Activated CD4-positive, alpha-beta T cell treated with anti-CD3 and anti-CD28 coated beads for 36 hours (primary cell): ENCODE data around the gene ANGPTL7. TPM values are rescaled to one million over a fixed set of nuclear protein-coding genes. Genes with fewer than 3 reads are reported as not detected.
A peak's percentile ranks its signal among the peaks of the same experiment; 100 is the strongest.

Experiments used
- ATAC-seq: fragments of 200-7000 bp; cut with Tn5 transposase; one replicate; pipeline ENCODE4 v1.10.0; 2021; ENCODE audit warnings: mild to moderate bottlenecking, moderate library complexity
- CTCF ChIA-PET: fragments of 350-600 bp; sonication (Branson Sonifier 250); formaldehyde crosslinking; loops from one replicate; lab custom pipeline; 2021; ENCODE audit warnings: antibody characterized with exemption; lab: Charles Lee
- POLR2A ChIA-PET: fragments of 350-600 bp; sonication (Branson Sonifier 250); formaldehyde crosslinking; loops from one replicate; lab custom pipeline; 2021; ENCODE audit warnings: antibody characterized with exemption, inconsistent platforms; lab: Charles Lee
- DNase-seq: peaks from one replicate; pipeline ENCODE4 v3.0.0-alpha.2; 2020
- H3K27ac Mint-ChIP-seq: one replicate; pipeline ENCODE4 v1.8.0; 2021; ENCODE audit warnings: mixed read lengths
- H3K27me3 Mint-ChIP-seq: one replicate; pipeline ENCODE4 v1.8.0; 2021; ENCODE audit warnings: mixed read lengths
- H3K36me3 Mint-ChIP-seq: one replicate; pipeline ENCODE4 v1.8.0; 2021; ENCODE audit warnings: low read depth, mixed read lengths
- H3K4me1 Mint-ChIP-seq: one replicate; pipeline ENCODE4 v1.8.0; 2021; ENCODE audit warnings: mixed read lengths
- H3K4me3 Mint-ChIP-seq: one replicate; pipeline ENCODE4 v1.8.0; 2021; ENCODE audit warnings: mild to moderate bottlenecking, moderate library complexity, mixed read lengths
- H3K9me3 Mint-ChIP-seq: one replicate; pipeline ENCODE4 v1.8.0; 2021; ENCODE audit warnings: low read depth, mixed read lengths
- intact Hi-C, 2 experiments: fragments of 100-400 bp; cut with DNase I in 1 of 2; cut with micrococcal nuclease in 1 of 2; formaldehyde crosslinking; loops; one replicate each; pipeline versions ENCODE4 v1.14.2 to v1.15.1; 2022 to 2024; cut with DNase I, micrococcal nuclease
- total RNA-seq, 2 experiments: library from RNA; stranded (reverse); gene quantifications; one replicate each; pipeline ENCODE4 v1.2.3, GENCODE V29; 2021

Gene ANGPTL7
- total RNA-seq, 2 experiments from 2014 or later: not detected

- POLR2A ChIA-PET: interaction anchor here (0.7 kb wide), 1 partner anchor 130 kb away, joined by 4 read pairs; no protein-coding TSS in a partner anchor
- intact Hi-C loops: no loop called here
- H3K4me1 Mint-ChIP-seq: no peaks in the 10 kb centered on the region
Observed at GRCh38 chr1:11207898-11208611, 18.9 kb downstream of the ANGPTL7 start.

GRCh38 chr1:11211461-11211860 is 22.3 kb downstream of the ANGPTL7 start:
- H3K36me3 Mint-ChIP-seq: peaks cover 41% of the 10 kb centered on the region
- no peak overlapping the region for H3K27ac Mint-ChIP-seq
- intact Hi-C loops: no loop called here
- no peak overlapping the region for H3K4me3 Mint-ChIP-seq
- DNase-seq (no peak), ATAC-seq (no peak)
- no peaks in the 10 kb centered on the region for H3K27me3 Mint-ChIP-seq
- H3K9me3 Mint-ChIP-seq: no peaks in the 10 kb centered on the region
- POLR2A ChIA-PET: no interaction called here
- CTCF ChIA-PET: interaction anchor here (1.2 to 2.3 kb wide), 3 partner anchors 15 to 31 kb away, joined by 4 to 9 read pairs (median 6); no protein-coding TSS in a partner anchor
- no peaks in the 10 kb centered on the region for H3K4me1 Mint-ChIP-seq

More at GRCh38 chr1:11207898-11208611, 18.9 kb downstream of the ANGPTL7 start:
- Mint-ChIP-seq H3K27ac (no peak overlapping the region), H3K9me3 (no peaks in the 10 kb centered on the region), H3K27me3 (no peaks in the 10 kb centered on the region), H3K36me3 (peaks cover 39% of the 10 kb centered on the region), H3K4me3 (no peak overlapping the region)
- ATAC-seq (no peak), DNase-seq (no peak)
- CTCF ChIA-PET: interaction anchor here (0.7 to 1.3 kb wide), 4 partner anchors 13 to 170 kb away, joined by 3 to 5 read pairs (median 3); no protein-coding TSS in a partner anchor

- no peak overlapping the region for H3K27ac Mint-ChIP-seq
- ATAC-seq (no peak), DNase-seq (no peak)
- no peaks in the 10 kb centered on the region for H3K4me1 Mint-ChIP-seq
- intact Hi-C loops: no loop called here
- no peak overlapping the region for H3K4me3 Mint-ChIP-seq
- H3K27me3 Mint-ChIP-seq: no peaks in the 10 kb centered on the region
- ChIA-PET POLR2A (interaction anchor here (0.7 kb wide), 1 partner anchor 66 kb away, joined by 5 read pairs; no protein-coding TSS in a partner anchor), CTCF (interaction anchor here (1.1 to 2.3 kb wide), 4 partner anchors 14 to 30 kb away, joined by 3 to 9 read pairs (median 5); no protein-coding TSS in a partner anchor)
- no peaks in the 10 kb centered on the region for H3K9me3 Mint-ChIP-seq
- peaks cover 44% of the 10 kb centered on the region for H3K36me3 Mint-ChIP-seq
Observed at GRCh38 chr1:11211925-11212587, 22.9 kb downstream of the ANGPTL7 start.

- no peaks in the 10 kb centered on the region for H3K4me1 Mint-ChIP-seq
Observed at GRCh38 chr1:11214698-11215380, 25.7 kb downstream of the ANGPTL7 start.

GRCh38 chr1:11215381-11216005 is 26.3 kb downstream of the ANGPTL7 start:
- H3K27me3 Mint-ChIP-seq: no peaks in the 10 kb centered on the region
- H3K4me3 Mint-ChIP-seq: no peak overlapping the region
- CTCF ChIA-PET: interaction anchor here (2.0 kb wide), 1 partner anchor 26 kb away, joined by 6 read pairs; no protein-coding TSS in a partner anchor
- POLR2A ChIA-PET: no interaction called here
- no peak for ATAC-seq
- peaks cover 52% of the 10 kb centered on the region for H3K36me3 Mint-ChIP-seq
- H3K4me1 Mint-ChIP-seq: no peaks in the 10 kb centered on the region
- DNase-seq: no peak
- intact Hi-C loops: no loop called here
- H3K9me3 Mint-ChIP-seq: no peaks in the 10 kb centered on the region
- H3K27ac Mint-ChIP-seq: no peak overlapping the region

More at GRCh38 chr1:11214698-11215380, 25.7 kb downstream of the ANGPTL7 start:
- Mint-ChIP-seq H3K36me3 (peaks cover 52% of the 10 kb centered on the region), H3K27ac (no peak overlapping the region), H3K4me3 (no peak overlapping the region), H3K9me3 (no peaks in the 10 kb centered on the region), H3K27me3 (no peaks in the 10 kb centered on the region)
- no peak for ATAC-seq
- ChIA-PET POLR2A (no interaction called here), CTCF (interaction anchor here (0.7 kb wide), 1 partner anchor 325 kb away, joined by 3 read pairs; no protein-coding TSS in a partner anchor)
- intact Hi-C loops: no loop called here
- no peak for DNase-seq

GRCh38 chr1:11216074-11216473 is 26.9 kb downstream of the ANGPTL7 start:
- peaks cover 47% of the 10 kb centered on the region for H3K36me3 Mint-ChIP-seq
- POLR2A ChIA-PET: no interaction called here
- ATAC-seq (no peak), DNase-seq (no peak)
- H3K4me3 Mint-ChIP-seq: no peak overlapping the region
- CTCF ChIA-PET: interaction anchor here (1.7 to 2.0 kb wide), 2 partner anchors 25 to 178 kb away, joined by 6 read pairs; no protein-coding TSS in a partner anchor
- H3K27me3 Mint-ChIP-seq: no peaks in the 10 kb centered on the region
- H3K4me1 Mint-ChIP-seq: no peaks in the 10 kb centered on the region
- intact Hi-C loops: no loop called here
- H3K9me3 Mint-ChIP-seq: no peaks in the 10 kb centered on the region
- no peak overlapping the region for H3K27ac Mint-ChIP-seq

GRCh38 chr1:11227106-11228077 is 38.2 kb downstream of the ANGPTL7 start:
- intact Hi-C loops: no loop called here
- DNase-seq (no peak), ATAC-seq (no peak)
- Mint-ChIP-seq H3K9me3 (no peaks in the 10 kb centered on the region), H3K36me3 (peaks cover 43% of the 10 kb centered on the region), H3K27ac (peak overlapping the region; percentile 49), H3K4me1 (peaks cover 11% of the 10 kb centered on the region), H3K27me3 (no peaks in the 10 kb centered on the region), H3K4me3 (no peak overlapping the region)
- ChIA-PET POLR2A (no interaction called here), CTCF (interaction anchor here (0.6 to 4.5 kb wide), 8 partner anchors 9 to 419 kb away, joined by 3 to 18 read pairs (median 4); no protein-coding TSS in a partner anchor)

- ATAC-seq: no peak
- no peak for DNase-seq
- Mint-ChIP-seq H3K27me3 (no peaks in the 10 kb centered on the region), H3K4me1 (peaks cover 11% of the 10 kb centered on the region), H3K36me3 (peaks cover 48% of the 10 kb centered on the region), H3K27ac (no peak overlapping the region), H3K4me3 (no peak overlapping the region), H3K9me3 (no peaks in the 10 kb centered on the region)
- intact Hi-C loops: no loop called here
- POLR2A ChIA-PET: no interaction called here
- CTCF ChIA-PET: interaction anchor here (0.7 to 4.5 kb wide), 4 partner anchors 12 to 455 kb away, joined by 3 to 18 read pairs (median 10); no protein-coding TSS in a partner anchor
Observed at GRCh38 chr1:11229203-11229602, 40.0 kb downstream of the ANGPTL7 start.

GRCh38 chr1:11233208-11233607 is 44.1 kb downstream of the ANGPTL7 start:
- ChIA-PET CTCF (interaction anchor here (0.7 kb wide), 1 partner anchor 344 kb away, joined by 6 read pairs; no protein-coding TSS in a partner anchor), POLR2A (no interaction called here)
- no peaks in the 10 kb centered on the region for H3K9me3 Mint-ChIP-seq
- intact Hi-C loops: no loop called here
- ATAC-seq (no peak), DNase-seq (no peak)
- H3K4me1 Mint-ChIP-seq: peaks cover 6% of the 10 kb centered on the region
- H3K36me3 Mint-ChIP-seq: peaks cover 39% of the 10 kb centered on the region
- no peak overlapping the region for H3K27ac Mint-ChIP-seq
- no peaks in the 10 kb centered on the region for H3K27me3 Mint-ChIP-seq
- H3K4me3 Mint-ChIP-seq: no peak overlapping the region

- ATAC-seq (no peak), DNase-seq (no peak)
- Mint-ChIP-seq H3K4me3 (no peak overlapping the region), H3K9me3 (no peaks in the 10 kb centered on the region), H3K27ac (no peak overlapping the region), H3K36me3 (peaks cover 41% of the 10 kb centered on the region), H3K4me1 (peaks cover 9% of the 10 kb centered on the region), H3K27me3 (no peaks in the 10 kb centered on the region)
- POLR2A ChIA-PET: no interaction called here
- CTCF ChIA-PET: interaction anchor here (1.2 kb wide), 1 partner anchor 200 kb away, joined by 3 read pairs; no protein-coding TSS in a partner anchor
- intact Hi-C loops: no loop called here
Observed at GRCh38 chr1:11237356-11237755, 48.2 kb downstream of the ANGPTL7 start.
